Aorta (tissue), 5 donors: Measurements from ENCODE around the gene SPRTN. TPM values are rescaled to one million over a fixed set of nuclear protein-coding genes. Genes with fewer than 3 reads are reported as not detected.

ENCODE experiments used
- ATAC-seq: fragments of 200-7000 bp; cut with Tn5 transposase; one replicate; pipeline ENCODE4 v1.9.1; 2022; ENCODE audit warnings: moderate library complexity; ENCODE audit not compliant: low FRiP score
- DNase-seq, 2 donors: peaks; one replicate each; pipeline ENCODE4 v3.0.0-alpha.2; 2020
- H3K27ac ChIP-seq, 2 donors: one replicate each; pipeline ENCODE4 v1.5.1; 2013; ENCODE audit warnings: low read length in 2 of 2, mild to moderate bottlenecking in 2 of 2, moderate library complexity in 2 of 2, control low read depth in 1 of 2, inconsistent platforms in 1 of 2, low read depth in 1 of 2
- H3K27me3 ChIP-seq, 2 donors: one replicate each; pipeline ENCODE4 v1.6.1; 2013; ENCODE audit warnings: control low read depth in 1 of 2, low read length in 1 of 2, mild to moderate bottlenecking in 1 of 2, moderate library complexity in 1 of 2; ENCODE audit not compliant: insufficient read depth in 2 of 2, control insufficient read depth in 1 of 2
- H3K36me3 ChIP-seq, 2 donors: one replicate each; pipeline ENCODE4 v1.6.1; 2013; ENCODE audit warnings: control low read depth in 1 of 2, low read length in 1 of 2, mild to moderate bottlenecking in 1 of 2; ENCODE audit not compliant: insufficient read depth in 2 of 2, control insufficient read depth in 1 of 2
- H3K4me1 ChIP-seq, 2 donors: one replicate each; pipeline ENCODE4 v1.6.1; 2013; ENCODE audit warnings: low read length in 2 of 2, control low read depth in 1 of 2, mild to moderate bottlenecking in 1 of 2, moderate library complexity in 1 of 2; ENCODE audit not compliant: insufficient read depth in 2 of 2, control insufficient read depth in 1 of 2
- H3K4me3 ChIP-seq, 2 donors: one replicate each; pipeline ENCODE4 v1.5.1; 2013; ENCODE audit warnings: low read length in 2 of 2, control low read depth in 1 of 2, mild to moderate bottlenecking in 1 of 2
- H3K9me3 ChIP-seq: one replicate; pipeline ENCODE4 v1.6.1; 2013; ENCODE audit warnings: mild to moderate bottlenecking, low read length; ENCODE audit not compliant: control insufficient read depth
- WGBS, 2 donors: extraction: QIAGEN DNeasy Blood & Tissue Kit; methylation state at CpG; one replicate each; pipeline ENCODE4 v1.1.7; 2013; 5-methylcytosine and 5-hydroxymethylcytosine counted together
- intact Hi-C, 2 donors: fragments of 100-400 bp; cut with DNase I; formaldehyde crosslinking; loops; one replicate each; pipeline versions ENCODE4 v1.14.2 to v1.15.0; 2022
- long read RNA-seq, 2 donors: library from polyadenylated mRNA; unstranded; transcript quantifications; one replicate each; pipeline ENCODE4 v2.0.0, GENCODE V29; 2020 to 2021
- polyA plus RNA-seq, 2 donors: library from polyadenylated mRNA; stranded (reverse); fragments of 200-250 nt; gene quantifications; one replicate each; pipeline ENCODE4 v1.2.3, GENCODE V29; 2013
- total RNA-seq, 2 donors: library from RNA; stranded (reverse); fragmentation: NEBNext Ultra II Directional; extraction: Animal tissue kit (Norgen Biotek cat#: 25700); gene quantifications; one replicate each; pipeline ENCODE4 v1.2.1, GENCODE V29; 2021
- donor health status: healthy with polysubstance abuse.
- donor health status: Bipolar disorder and iron deficiency.
- donor health status: DM: no; HTN: no; CAD: no.
- donor health status: DM: no; HTN: no; CAD: no.
- donor health status: DM: yes; HTN: yes; CAD: no.

SPRTN gene
- total RNA-seq (10 to 100 TPM in 1 of 2 donors, 1 to 10 TPM in 1; 9.3 to 12.1 TPM), polyA plus RNA-seq (1 to 10 TPM; 3.5 to 4.0 TPM)
- long read RNA-seq, donor 1, transcript SPRTN-202 (5 exons, 3,468 nt) = major isoform, 9 of 19 reads
- long read RNA-seq, donor 1, partial matches to known transcripts = 0 of 19 reads
- long read RNA-seq, donor 1, other reads (novel, unspliced or antisense) = 8 of 19 reads
- long read RNA-seq, donor 2, partial matches to known transcripts = 1 of 7 reads
- long read RNA-seq, donor 2, other reads (novel, unspliced or antisense) = 2 of 7 reads

DNA sequence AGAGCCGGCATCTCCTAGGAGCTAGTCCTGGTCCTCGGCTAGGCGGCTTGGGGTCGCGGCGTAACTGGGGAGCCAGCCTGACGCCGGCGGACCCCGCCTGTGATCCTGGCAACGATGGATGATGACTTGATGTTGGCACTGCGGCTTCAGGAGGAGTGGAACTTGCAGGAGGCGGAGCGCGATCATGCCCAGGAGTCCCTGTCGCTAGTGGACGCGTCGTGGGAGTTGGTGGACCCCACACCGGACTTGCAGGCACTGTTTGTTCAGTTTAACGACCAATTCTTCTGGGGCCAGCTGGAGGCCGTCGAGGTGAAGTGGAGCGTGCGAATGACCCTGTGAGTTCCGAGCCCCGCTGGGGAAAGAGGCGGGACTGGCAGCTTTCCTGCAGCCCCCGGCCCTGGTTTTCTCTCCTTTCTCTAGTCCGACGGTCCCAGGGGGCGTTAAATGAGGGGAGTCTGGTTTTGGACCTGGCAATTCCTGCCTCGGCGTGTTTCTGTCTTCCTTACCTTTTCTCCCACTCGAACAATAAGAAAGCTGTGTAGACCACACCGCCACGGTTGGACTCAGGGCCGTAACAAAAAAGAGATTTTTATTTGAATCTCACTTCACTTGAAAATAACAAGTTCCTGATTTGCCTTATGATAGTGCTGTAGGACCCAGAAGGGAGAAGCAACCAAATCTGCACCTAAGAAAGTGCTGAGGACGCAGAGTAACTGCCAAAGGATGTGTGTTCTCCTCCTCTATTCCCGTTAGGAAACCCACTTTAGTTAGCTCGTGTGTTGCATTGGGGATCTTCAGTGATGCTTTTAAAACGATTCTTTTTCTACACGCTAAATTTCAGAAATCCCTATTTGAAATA is at the start of gene SPRTN:
TSS of gene SPRTN (plus strand) at position 24 of the 859 bp plus-strand sequence. CDS start at position 115, 91 bp downstream.
- Histone ChIP-seq H3K27me3 (no peaks in the 10 kb centered on the region), H3K9me3 (no peaks in the 10 kb centered on the region), H3K27ac (peak within 1 kb of the TSS; percentile 73 to 89), H3K4me1 (peaks cover 8 to 13% of the 10 kb centered on the region in 2 donors), H3K36me3 (peaks cover 0 to 3% of the 10 kb centered on the region in 2 donors), H3K4me3 (peak within 1 kb of the TSS; percentile 78 to 93)
- intact Hi-C loops = loop anchor here in 1 of 2 donors (1.0 to 5.0 kb wide), 3 partner anchors 84 to 189 kb away; partner anchors contain the start of genes EGLN1 and GNPAT
- WGBS, 2 donors = 0% methylated on average over 43 of the region's 43 CpGs
- peak; percentile 94 for ATAC-seq
- no peak for DNase-seq

DNA sequence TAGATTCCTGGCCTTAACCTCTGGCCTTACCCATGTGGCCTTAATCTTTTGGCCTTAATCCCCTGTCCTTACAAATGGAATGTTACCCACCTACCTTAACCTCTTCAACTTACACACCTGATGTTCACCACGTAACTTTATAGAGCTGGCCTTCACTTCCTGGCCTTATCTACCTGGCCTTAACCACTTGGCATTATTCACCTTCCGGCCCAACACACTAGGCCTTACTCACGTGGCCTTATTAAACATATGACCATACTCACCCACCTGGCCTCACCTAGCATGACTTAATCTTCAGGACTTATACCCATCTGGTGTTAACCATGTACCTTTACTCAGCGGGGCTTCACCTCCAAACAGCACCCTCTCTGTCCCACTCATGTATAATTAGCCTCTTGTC is 42.2 kb upstream of the SPRTN start:
- intact Hi-C loops = no loop called here
- WGBS, 2 donors = 93 to 97% methylated on average over 4 of the region's 4 CpGs
- Histone ChIP-seq H3K36me3 (no peaks in the 10 kb centered on the region), H3K27ac (no peak overlapping the region), H3K4me3 (no peak overlapping the region), H3K4me1 (no peaks in the 10 kb centered on the region), H3K9me3 (no peaks in the 10 kb centered on the region), H3K27me3 (no peaks in the 10 kb centered on the region)
- ATAC-seq (no peak), DNase-seq (no peak)

DNA sequence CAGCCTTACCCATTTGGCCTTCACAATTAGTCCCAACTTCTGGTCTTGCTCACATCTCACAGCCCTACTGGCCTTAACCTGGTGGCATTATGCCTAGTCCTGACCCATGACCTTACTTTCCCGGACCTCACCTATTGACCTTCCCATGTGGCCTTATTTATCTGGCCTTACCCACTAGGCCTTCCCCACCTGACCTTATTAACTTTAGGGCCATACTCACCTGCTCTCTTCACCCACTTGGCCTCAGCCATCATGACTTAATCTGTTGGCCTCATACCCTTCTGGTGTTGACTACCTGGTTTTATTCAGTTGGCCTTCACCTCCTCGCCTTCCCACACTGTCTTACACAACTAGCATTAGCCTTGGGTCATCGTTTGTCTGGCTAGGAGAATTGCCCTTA is 36.1 kb upstream of the SPRTN start:
- Histone ChIP-seq H3K9me3 (no peaks in the 10 kb centered on the region), H3K4me1 (no peaks in the 10 kb centered on the region), H3K27me3 (no peaks in the 10 kb centered on the region), H3K27ac (no peak overlapping the region), H3K4me3 (no peak overlapping the region), H3K36me3 (no peaks in the 10 kb centered on the region)
- DNase-seq (no peak), ATAC-seq (no peak)
- WGBS, 2 donors = 88 to 93% methylated on average over 3 of the region's 3 CpGs
- intact Hi-C loops = no loop called here

DNA sequence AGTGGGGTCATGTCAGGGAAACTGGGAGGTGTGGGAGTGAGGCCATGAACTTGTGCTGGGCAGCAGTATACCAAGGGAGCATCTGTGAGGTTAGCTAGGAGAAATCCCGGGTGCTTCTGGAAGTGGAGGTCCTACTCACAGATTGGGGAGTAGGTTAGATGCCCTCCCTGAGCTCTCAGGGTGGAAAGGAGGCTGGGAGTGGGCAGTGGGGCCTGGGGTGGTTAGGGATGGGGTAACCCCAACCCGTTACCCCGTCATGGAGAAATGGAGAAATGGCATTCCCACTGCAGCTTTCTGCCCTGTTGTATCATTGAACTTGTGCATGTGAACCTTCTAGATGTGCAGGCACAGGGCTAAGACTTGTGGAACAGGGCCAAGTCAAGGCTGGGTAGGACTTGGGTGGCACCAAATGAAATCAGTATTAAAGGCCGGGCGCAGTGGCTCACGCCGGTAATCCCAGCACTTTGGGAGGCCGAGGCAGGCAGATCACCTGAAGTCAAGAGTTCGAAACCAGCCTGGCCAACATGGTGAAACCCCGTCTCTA is 27.6 kb upstream of the SPRTN start:
- Histone ChIP-seq H3K27me3 (no peaks in the 10 kb centered on the region), H3K9me3 (no peaks in the 10 kb centered on the region), H3K4me3 (no peak overlapping the region), H3K36me3 (no peaks in the 10 kb centered on the region), H3K27ac (no peak overlapping the region), H3K4me1 (no peaks in the 10 kb centered on the region)
- no peak for ATAC-seq
- 91 to 96% methylated on average over 10 of the region's 10 CpGs for WGBS, 2 donors
- intact Hi-C loops = no loop called here
- DNase-seq = no peak

DNA sequence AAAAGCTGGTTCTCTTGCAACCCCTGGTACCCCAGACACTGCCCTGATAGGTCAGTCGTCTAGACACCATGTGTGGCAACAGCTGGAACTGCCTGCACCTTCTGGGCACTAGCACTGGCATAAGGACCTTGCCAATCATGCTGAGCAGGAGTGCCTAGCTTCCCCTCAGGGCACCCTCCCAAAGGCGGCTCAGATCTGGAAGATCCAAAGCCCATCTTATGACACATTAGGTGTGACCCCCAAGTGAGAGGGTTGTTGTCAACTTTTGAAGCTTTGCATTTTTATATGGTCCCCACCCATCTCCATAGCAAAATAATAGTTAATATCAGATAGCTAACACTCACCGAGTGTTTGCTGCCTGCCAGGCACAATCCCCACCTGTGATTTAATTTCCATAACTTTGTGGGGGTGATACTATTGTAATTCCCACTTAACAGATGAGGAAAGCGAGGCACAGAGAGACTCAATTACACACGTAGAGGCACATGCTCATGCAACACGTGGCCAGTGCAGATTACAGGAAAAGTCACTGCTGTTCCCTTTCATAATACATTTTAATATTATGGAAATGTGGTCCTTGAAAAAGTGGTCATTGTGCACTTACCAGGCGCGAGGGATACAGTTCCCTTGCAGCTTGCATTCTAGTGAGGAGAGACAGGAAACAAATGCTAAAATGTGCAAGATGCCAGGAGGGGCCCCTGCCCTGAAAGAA is 26.2 kb upstream of the SPRTN start:
- ATAC-seq (no peak), DNase-seq (no peak)
- H3K4me1 ChIP-seq = no peaks in the 10 kb centered on the region
- no peak overlapping the region for H3K4me3 ChIP-seq
- H3K36me3 ChIP-seq = no peaks in the 10 kb centered on the region
- WGBS, 2 donors = 74% methylated on average over 8 of the region's 8 CpGs
- H3K9me3 ChIP-seq = no peaks in the 10 kb centered on the region
- intact Hi-C loops = no loop called here
- H3K27ac ChIP-seq = no peak overlapping the region
- no peaks in the 10 kb centered on the region for H3K27me3 ChIP-seq

DNA sequence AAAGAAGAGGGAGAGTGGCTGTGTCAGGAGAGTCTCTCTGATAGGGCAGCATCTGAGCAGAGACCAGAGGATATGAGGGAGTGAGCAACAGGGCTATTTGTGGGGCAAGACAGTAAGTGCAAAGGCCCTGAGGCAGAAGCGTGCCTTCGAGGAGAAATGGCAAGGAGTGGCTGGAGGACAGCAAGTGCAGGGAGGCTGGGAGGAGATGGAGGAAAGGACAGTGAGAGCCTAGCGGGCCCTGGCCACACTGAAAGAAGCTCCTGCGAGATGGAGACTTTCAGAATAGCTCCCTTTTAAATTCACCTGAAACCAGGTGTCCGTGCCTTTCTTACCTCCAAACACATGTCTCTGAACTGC is 25.7 kb upstream of the SPRTN start:
- ATAC-seq (no peak), DNase-seq (no peak)
- H3K9me3 ChIP-seq = no peaks in the 10 kb centered on the region
- H3K27me3 ChIP-seq = no peaks in the 10 kb centered on the region
- H3K4me3 ChIP-seq = no peak overlapping the region
- WGBS, 2 donors = 94 to 98% methylated on average over 5 of the region's 5 CpGs
- intact Hi-C loops = no loop called here
- H3K27ac ChIP-seq = no peak overlapping the region
- H3K36me3 ChIP-seq = no peaks in the 10 kb centered on the region
- no peaks in the 10 kb centered on the region for H3K4me1 ChIP-seq

- H3K9me3 ChIP-seq = no peaks in the 10 kb centered on the region
- H3K36me3 ChIP-seq = no peaks in the 10 kb centered on the region
- intact Hi-C loops = no loop called here
- ATAC-seq = no peak
- H3K27ac ChIP-seq = no peak overlapping the region
- no peaks in the 10 kb centered on the region for H3K4me1 ChIP-seq
- DNase-seq = no peak
- WGBS, 2 donors = 87 to 88% methylated on average over 4 of the region's 4 CpGs
- no peaks in the 10 kb centered on the region for H3K27me3 ChIP-seq
- H3K4me3 ChIP-seq = no peak overlapping the region
These were observed 24.4 kb upstream of the SPRTN start for GRCh38 chr1:231313661-231314060.

- ATAC-seq (no peak), DNase-seq (peak in 1 of 2 donors; percentile 66)
- intact Hi-C loops = no loop called here
- Histone ChIP-seq H3K36me3 (no peaks in the 10 kb centered on the region), H3K4me1 (no peaks in the 10 kb centered on the region), H3K4me3 (no peak overlapping the region), H3K9me3 (no peaks in the 10 kb centered on the region), H3K27me3 (no peaks in the 10 kb centered on the region), H3K27ac (no peak overlapping the region)
- WGBS, 2 donors = 31 to 38% methylated on average over 11 of the region's 11 CpGs
These were observed 22.2 kb upstream of the SPRTN start for GRCh38 chr1:231315887-231316286.
